ENCODE data around the gene PDE11A.
"Not testable (repeated sequence)": the region's sequence is repeated elsewhere in the genome, so short reads cannot be mapped to it uniquely, and the experiment has no call there.

Gene PDE11A

GRCh38 chr2:177869209-177869608 is 203.4 kb downstream of the PDE11A start:
- no peak overlapping the region for H3K27ac ChIP-seq (ENCODE audit: low read depth, low read length)
- H3K4me1 ChIP-seq (ENCODE audit: control insufficient read depth, insufficient read depth, low read length, unreplicated experiment) = no peaks in the 10 kb centered on the region
- no peak overlapping the region for H3K4me3 ChIP-seq (ENCODE audit: low read depth, low read length)
- H3K79me2 ChIP-seq (ENCODE audit: control insufficient read depth, insufficient read depth, low read length, unreplicated experiment) = no peaks in the 10 kb centered on the region
- H2AFZ ChIP-seq (ENCODE audit: low read length, unreplicated experiment) = no peak overlapping the region
- peaks cover 20% of the 10 kb centered on the region; the same call in 1 of the 2 replicates for H3K27me3 ChIP-seq (ENCODE audit: insufficient read depth, low read length)
- H3K36me3 ChIP-seq (ENCODE audit: insufficient read depth, low read length) = no peaks in the 10 kb centered on the region

- Histone ChIP-seq H3K4me3 (ENCODE audit: low read depth, low read length) (no peak overlapping the region), H3K27ac (ENCODE audit: low read depth, low read length) (no peak overlapping the region), H3K79me2 (ENCODE audit: control insufficient read depth, insufficient read depth, low read length, unreplicated experiment) (no peaks in the 10 kb centered on the region), H2AFZ (ENCODE audit: low read length, unreplicated experiment) (no peak overlapping the region), H3K4me1 (ENCODE audit: control insufficient read depth, insufficient read depth, low read length, unreplicated experiment) (no peaks in the 10 kb centered on the region), H3K36me3 (ENCODE audit: insufficient read depth, low read length) (no peaks in the 10 kb centered on the region), H3K27me3 (ENCODE audit: insufficient read depth, low read length) (peaks cover 20% of the 10 kb centered on the region; the same call in 1 of the 2 replicates)
Observed at GRCh38 chr2:177868806-177869205, 203.8 kb downstream of the PDE11A start.

GRCh38 chr2:177857538-177857937 is 215.0 kb downstream of the PDE11A start:
- Histone ChIP-seq H3K27me3 (ENCODE audit: insufficient read depth, low read length) (no peaks in the 10 kb centered on the region), H2AFZ (ENCODE audit: low read length, unreplicated experiment) (no peak overlapping the region), H3K79me2 (ENCODE audit: control insufficient read depth, insufficient read depth, low read length, unreplicated experiment) (no peaks in the 10 kb centered on the region), H3K4me1 (ENCODE audit: control insufficient read depth, insufficient read depth, low read length, unreplicated experiment) (no peaks in the 10 kb centered on the region), H3K36me3 (ENCODE audit: insufficient read depth, low read length) (no peaks in the 10 kb centered on the region), H3K4me3 (ENCODE audit: low read depth, low read length) (no peak overlapping the region), H3K27ac (ENCODE audit: low read depth, low read length) (no peak overlapping the region)

- H3K4me1 ChIP-seq (ENCODE audit: control insufficient read depth, insufficient read depth, low read length, unreplicated experiment) = no peaks in the 10 kb centered on the region
- H3K27me3 ChIP-seq (ENCODE audit: insufficient read depth, low read length) = no peaks in the 10 kb centered on the region
- no peak overlapping the region for H3K4me3 ChIP-seq (ENCODE audit: low read depth, low read length)
- no peaks in the 10 kb centered on the region for H3K36me3 ChIP-seq (ENCODE audit: insufficient read depth, low read length)
- H3K27ac ChIP-seq (ENCODE audit: low read depth, low read length) = no peak overlapping the region
- H3K79me2 ChIP-seq (ENCODE audit: control insufficient read depth, insufficient read depth, low read length, unreplicated experiment) = no peaks in the 10 kb centered on the region
- no peak overlapping the region for H2AFZ ChIP-seq (ENCODE audit: low read length, unreplicated experiment)
Observed at GRCh38 chr2:177852389-177852788, 220.2 kb downstream of the PDE11A start.

- Histone ChIP-seq H3K36me3 (ENCODE audit: insufficient read depth, low read length) (no peaks in the 10 kb centered on the region), H3K4me3 (ENCODE audit: low read depth, low read length) (no peak overlapping the region), H3K4me1 (ENCODE audit: control insufficient read depth, insufficient read depth, low read length, unreplicated experiment) (no peaks in the 10 kb centered on the region), H3K27me3 (ENCODE audit: insufficient read depth, low read length) (0 out of 2 replicates have a peak, but pooled peaks cover 5% of the 10 kb centered on the region), H3K27ac (ENCODE audit: low read depth, low read length) (no peak overlapping the region), H3K79me2 (ENCODE audit: control insufficient read depth, insufficient read depth, low read length, unreplicated experiment) (no peaks in the 10 kb centered on the region), H2AFZ (ENCODE audit: low read length, unreplicated experiment) (no peak overlapping the region)
Observed at GRCh38 chr2:177843188-177843587, 229.4 kb downstream of the PDE11A start.

GRCh38 chr2:177842243-177842642 is 230.3 kb downstream of the PDE11A start:
- no peaks in the 10 kb centered on the region for H3K79me2 ChIP-seq (ENCODE audit: control insufficient read depth, insufficient read depth, low read length, unreplicated experiment)
- no peak overlapping the region for H3K27ac ChIP-seq (ENCODE audit: low read depth, low read length)
- no peak overlapping the region for H2AFZ ChIP-seq (ENCODE audit: low read length, unreplicated experiment)
- 0 out of 2 replicates have a peak, but pooled peaks cover 5% of the 10 kb centered on the region for H3K27me3 ChIP-seq (ENCODE audit: insufficient read depth, low read length)
- no peaks in the 10 kb centered on the region for H3K36me3 ChIP-seq (ENCODE audit: insufficient read depth, low read length)
- no peaks in the 10 kb centered on the region for H3K4me1 ChIP-seq (ENCODE audit: control insufficient read depth, insufficient read depth, low read length, unreplicated experiment)
- no peak overlapping the region for H3K4me3 ChIP-seq (ENCODE audit: low read depth, low read length)

GRCh38 chr2:177835418-177836204 is 237.0 kb downstream of the PDE11A start:
- not testable (repeated sequence) for H3K4me3 ChIP-seq (ENCODE audit: low read depth, low read length); H2AFZ ChIP-seq (ENCODE audit: low read length, unreplicated experiment); H3K36me3 ChIP-seq (ENCODE audit: insufficient read depth, low read length); H3K27ac ChIP-seq (ENCODE audit: low read depth, low read length); H3K79me2 ChIP-seq (ENCODE audit: control insufficient read depth, insufficient read depth, low read length, unreplicated experiment); H3K4me1 ChIP-seq (ENCODE audit: control insufficient read depth, insufficient read depth, low read length, unreplicated experiment)
- 0 out of 2 replicates have a peak, but pooled peaks cover 12% of the 10 kb centered on the region for H3K27me3 ChIP-seq (ENCODE audit: insufficient read depth, low read length)

GRCh38 chr2:177832611-177833433 is 239.8 kb downstream of the PDE11A start:
- Histone ChIP-seq H3K36me3 (ENCODE audit: insufficient read depth, low read length) (no peaks in the 10 kb centered on the region), H2AFZ (ENCODE audit: low read length, unreplicated experiment) (no peak overlapping the region), H3K27me3 (ENCODE audit: insufficient read depth, low read length) (0 out of 2 replicates have a peak, but pooled peaks cover 7% of the 10 kb centered on the region), H3K4me1 (ENCODE audit: control insufficient read depth, insufficient read depth, low read length, unreplicated experiment) (no peaks in the 10 kb centered on the region), H3K27ac (ENCODE audit: low read depth, low read length) (no peak overlapping the region), H3K79me2 (ENCODE audit: control insufficient read depth, insufficient read depth, low read length, unreplicated experiment) (no peaks in the 10 kb centered on the region), H3K4me3 (ENCODE audit: low read depth, low read length) (no peak overlapping the region)

GRCh38 chr2:177830881-177831386 is 241.6 kb downstream of the PDE11A start:
- Histone ChIP-seq H3K79me2 (ENCODE audit: control insufficient read depth, insufficient read depth, low read length, unreplicated experiment) (no peaks in the 10 kb centered on the region), H3K4me1 (ENCODE audit: control insufficient read depth, insufficient read depth, low read length, unreplicated experiment) (no peaks in the 10 kb centered on the region), H3K27me3 (ENCODE audit: insufficient read depth, low read length) (peaks cover 15% of the 10 kb centered on the region; the same call in 1 of the 2 replicates), H2AFZ (ENCODE audit: low read length, unreplicated experiment) (no peak overlapping the region), H3K36me3 (ENCODE audit: insufficient read depth, low read length) (no peaks in the 10 kb centered on the region), H3K4me3 (ENCODE audit: low read depth, low read length) (no peak overlapping the region), H3K27ac (ENCODE audit: low read depth, low read length) (no peak overlapping the region)

GRCh38 chr2:177828557-177828956 is 244.0 kb downstream of the PDE11A start:
- Histone ChIP-seq H2AFZ (ENCODE audit: low read length, unreplicated experiment) (no peak overlapping the region), H3K36me3 (ENCODE audit: insufficient read depth, low read length) (no peaks in the 10 kb centered on the region), H3K4me1 (ENCODE audit: control insufficient read depth, insufficient read depth, low read length, unreplicated experiment) (no peaks in the 10 kb centered on the region), H3K79me2 (ENCODE audit: control insufficient read depth, insufficient read depth, low read length, unreplicated experiment) (no peaks in the 10 kb centered on the region), H3K4me3 (ENCODE audit: low read depth, low read length) (no peak overlapping the region), H3K27ac (ENCODE audit: low read depth, low read length) (no peak overlapping the region), H3K27me3 (ENCODE audit: insufficient read depth, low read length) (peaks cover 30% of the 10 kb centered on the region; the same call in 1 of the 2 replicates)

All from ACC112 (cell line).